Spleen (tissue), 7 donors: Measurements from ENCODE around the gene MRPL36.

Source experiments
- POLR2A ChIP-seq, 3 donors: fragments of 450-650 bp; IDR thresholded peaks; one replicate each; pipeline ENCODE4 v1.5.1; 2017; ENCODE audit warnings: antibody characterized with exemption in 3 of 3, mild to moderate bottlenecking in 1 of 3
- POLR2AphosphoS5 ChIP-seq, 3 donors: sonication (generic); formaldehyde crosslinking; IDR thresholded peaks; one replicate each; pipeline ENCODE4 v1.5.1; 2017; ENCODE audit warnings: antibody characterized with exemption in 3 of 3
- TF ChIP-seq, protein P1 (sequence below), 11 experiments: fragments of 200-600 bp in 7 of 11; fragments of 450-650 bp in 4 of 11; sonication (generic) in 4 of 11; IDR thresholded peaks in 8 of 11; conservative IDR thresholded peaks in 3 of 11; 1 replicate in 7 of 11; 2 replicates in 4 of 11; pipeline versions ENCODE4 v1.4.0 to v1.8.0; 2016 to 2021; ENCODE audit warnings: antibody characterized with exemption in 11 of 11, inconsistent platforms in 4 of 11, mild to moderate bottlenecking in 1 of 11
- donor health status: DM: no; HTN: no; CAD: no; lungs with moderate emphysema.
- donor health status: DM: no; HTN: no; CAD: no.
- donor health status: DM: no; HTN: no; CAD: no.

DNA sequence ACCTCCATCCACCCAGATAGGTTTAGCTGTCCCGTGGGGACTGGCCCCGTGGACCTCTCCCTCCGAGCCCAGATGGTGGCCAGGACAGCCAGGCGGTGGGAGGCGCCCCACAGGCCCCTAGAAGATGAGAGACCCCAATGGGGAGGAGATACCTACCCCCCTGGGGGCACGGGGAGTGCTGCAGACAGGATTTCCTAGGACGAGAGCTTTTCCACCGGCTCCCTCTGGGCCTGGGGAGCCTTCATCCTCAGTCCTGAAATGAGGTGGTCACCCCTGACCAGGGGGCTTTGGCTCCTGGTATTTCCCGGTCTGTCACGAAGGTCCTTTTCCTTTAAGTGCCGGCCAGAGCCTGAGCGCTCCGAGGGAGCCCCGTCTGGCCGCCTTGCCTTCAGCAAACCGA lies 46.8 kb downstream of the MRPL36 start:
- TF ChIP-seq, protein P1, sequence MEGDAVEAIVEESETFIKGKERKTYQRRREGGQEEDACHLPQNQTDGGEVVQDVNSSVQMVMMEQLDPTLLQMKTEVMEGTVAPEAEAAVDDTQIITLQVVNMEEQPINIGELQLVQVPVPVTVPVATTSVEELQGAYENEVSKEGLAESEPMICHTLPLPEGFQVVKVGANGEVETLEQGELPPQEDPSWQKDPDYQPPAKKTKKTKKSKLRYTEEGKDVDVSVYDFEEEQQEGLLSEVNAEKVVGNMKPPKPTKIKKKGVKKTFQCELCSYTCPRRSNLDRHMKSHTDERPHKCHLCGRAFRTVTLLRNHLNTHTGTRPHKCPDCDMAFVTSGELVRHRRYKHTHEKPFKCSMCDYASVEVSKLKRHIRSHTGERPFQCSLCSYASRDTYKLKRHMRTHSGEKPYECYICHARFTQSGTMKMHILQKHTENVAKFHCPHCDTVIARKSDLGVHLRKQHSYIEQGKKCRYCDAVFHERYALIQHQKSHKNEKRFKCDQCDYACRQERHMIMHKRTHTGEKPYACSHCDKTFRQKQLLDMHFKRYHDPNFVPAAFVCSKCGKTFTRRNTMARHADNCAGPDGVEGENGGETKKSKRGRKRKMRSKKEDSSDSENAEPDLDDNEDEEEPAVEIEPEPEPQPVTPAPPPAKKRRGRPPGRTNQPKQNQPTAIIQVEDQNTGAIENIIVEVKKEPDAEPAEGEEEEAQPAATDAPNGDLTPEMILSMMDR (IDR thresholded peaks at IDR 0.05 in 8 of 11, conservative IDR thresholded peaks at IDR 0.05 in 3 of 11), result no peak
- TF ChIP-seq POLR2A (IDR thresholded peaks at IDR 0.05) (no peak), POLR2AphosphoS5 (IDR thresholded peaks at IDR 0.05) (no peak)
